HG03469 (cell line): Measurements from ENCODE around the gene ALX4.

Experiments
- ATAC-seq: cut with Tn5 transposase; IDR thresholded peaks from one replicate; pipeline ENCODE4 v1.9.1; 2021; ENCODE audit warnings: mild to moderate bottlenecking, moderate library complexity, moderate number of reproducible peaks; ENCODE audit not compliant: unreplicated experiment

Gene ALX4

GRCh38 chr11:44213148-44213547 lies 96.8 kb downstream of the ALX4 start:
- no peak for ATAC-seq

- no peak for ATAC-seq
Measured at GRCh38 chr11:44212128-44212527, 97.8 kb downstream of the ALX4 start.
